ENCODE measurements around the gene TMA7B. TPM values are rescaled to one million over a fixed set of nuclear protein-coding genes. Genes with fewer than 3 reads are reported as not detected.

Gene TMA7B
- total RNA-seq: 1 to 10 TPM; 2.6 to 8.7 (median 6.7) TPM
- total RNA-seq (2013): 13.0 TPM

- Histone ChIP-seq H3K27ac (ENCODE audit: low read length) (peak within 1 kb of the TSS; percentile 63), H3K27me3 (ENCODE audit: control insufficient read depth, insufficient read depth, low read length) (no peaks in the 10 kb centered on the region), H3K36me3 (ENCODE audit: control insufficient read depth, insufficient read depth, low read length) (peaks cover 54% of the 10 kb centered on the region), H3K4me1 (ENCODE audit: control insufficient read depth, insufficient read depth, low read length) (peaks cover 69% of the 10 kb centered on the region), H3K4me3 (ENCODE audit: low read length) (no peak within 1 kb of the TSS), H3K9me3 (ENCODE audit: control insufficient read depth, insufficient read depth, low read length) (no peaks in the 10 kb centered on the region)
- H3K4me3 Mint-ChIP-seq: peak within 1 kb of the TSS; percentile 86
- TF ChIP-seq CTCF (IDR thresholded peaks at IDR 0.05): no peak
- H3K27me3 Mint-ChIP-seq (ENCODE audit: low read depth in 2 of 2): no peaks in the 10 kb centered on the region
- ATAC-seq (peak in 1 of 3 donors; percentile 8), DNase-seq (peak in 1 of 2 donors; percentile 68)
- H3K9me3 Mint-ChIP-seq: no peaks in the 10 kb centered on the region
- peaks cover 73 to 76% of the 10 kb centered on the region in 2 donors for H3K4me1 Mint-ChIP-seq
- intact Hi-C loops (cut with micrococcal nuclease): loop anchor here (2.0 to 5.0 kb wide), 3 partner anchors 33 to 287 kb away; no protein-coding TSS in a partner anchor
- 64% methylated on average over 14 of the region's 14 CpGs for WGBS (ENCODE audit: insufficient coverage)
- H3K27ac Mint-ChIP-seq: peak within 1 kb of the TSS; percentile 72 to 87
- peaks cover 20% of the 10 kb centered on the region for H3K36me3 Mint-ChIP-seq
These were observed at the start of gene TMA7B for GRCh38 chr22:39959640-39960447. Gene TMA7B (plus strand): TSS chr22:39960397. CDS start chr22:39964375, 3,978 bp downstream.

- no peak overlapping the region for H3K4me3 ChIP-seq (ENCODE audit: low read length)
- no peaks in the 10 kb centered on the region for H3K36me3 ChIP-seq (ENCODE audit: control insufficient read depth, insufficient read depth, low read length)
- H3K27ac Mint-ChIP-seq: peak overlapping the region; percentile 78 to 92
- H3K4me1 Mint-ChIP-seq: peaks cover 87 to 91% of the 10 kb centered on the region in 2 donors
- H3K4me1 ChIP-seq (ENCODE audit: control insufficient read depth, insufficient read depth, low read length): peaks cover 73% of the 10 kb centered on the region
- H3K36me3 Mint-ChIP-seq: no peaks in the 10 kb centered on the region
- H3K27ac ChIP-seq (ENCODE audit: low read length): peak overlapping the region; percentile 57
- H3K27me3 Mint-ChIP-seq (ENCODE audit: low read depth in 2 of 2): no peaks in the 10 kb centered on the region
- peak overlapping the region; percentile 70 for H3K4me3 Mint-ChIP-seq
- H3K9me3 Mint-ChIP-seq: peaks cover 2 to 5% of the 10 kb centered on the region in 2 donors
- intact Hi-C loops (cut with micrococcal nuclease): no loop called here
- WGBS (ENCODE audit: insufficient coverage): 41% methylated on average over 8 of the region's 9 CpGs
- no peak for TF ChIP-seq CTCF (IDR thresholded peaks at IDR 0.05)
- H3K9me3 ChIP-seq (ENCODE audit: control insufficient read depth, insufficient read depth, low read length): peaks cover 4% of the 10 kb centered on the region
- ATAC-seq: peak in 1 of 3 donors; percentile 21
- DNase-seq: peak in 1 of 2 donors; percentile 60
- no peaks in the 10 kb centered on the region for H3K27me3 ChIP-seq (ENCODE audit: control insufficient read depth, insufficient read depth, low read length)
These were observed 49.2 kb upstream of the TMA7B start for GRCh38 chr22:39910876-39911613.

- intact Hi-C loops (cut with micrococcal nuclease): no loop called here
These were observed 46.9 kb upstream of the TMA7B start for GRCh38 chr22:39913321-39913720.

More at GRCh38 chr22:39913321-39913720, 46.9 kb upstream of the TMA7B start:
- Histone ChIP-seq H3K36me3 (ENCODE audit: control insufficient read depth, insufficient read depth, low read length) (no peaks in the 10 kb centered on the region), H3K9me3 (ENCODE audit: control insufficient read depth, insufficient read depth, low read length) (peaks cover 4% of the 10 kb centered on the region), H3K4me3 (ENCODE audit: low read length) (no peak overlapping the region), H3K27me3 (ENCODE audit: control insufficient read depth, insufficient read depth, low read length) (no peaks in the 10 kb centered on the region), H3K4me1 (ENCODE audit: control insufficient read depth, insufficient read depth, low read length) (peaks cover 68% of the 10 kb centered on the region), H3K27ac (ENCODE audit: low read length) (no peak overlapping the region)
- TF ChIP-seq CTCF (IDR thresholded peaks at IDR 0.05): no peak
- Mint-ChIP-seq H3K36me3 (no peaks in the 10 kb centered on the region), H3K27me3 (ENCODE audit: low read depth in 2 of 2) (no peaks in the 10 kb centered on the region), H3K9me3 (peaks cover 2 to 5% of the 10 kb centered on the region in 2 donors), H3K4me1 (peaks cover 88 to 91% of the 10 kb centered on the region in 2 donors), H3K27ac (peak overlapping the region; percentile 45 to 78), H3K4me3 (peak overlapping the region; percentile 35)
- ATAC-seq: no peak
- peak in 1 of 2 donors; percentile 22 for DNase-seq
- WGBS (ENCODE audit: insufficient coverage): 91% methylated on average over 5 of the region's 5 CpGs

Measured in natural killer cell (primary cell).